ENCODE results near the gene KCNQ2. TPM values are rescaled to one million over a fixed set of nuclear protein-coding genes. Genes with fewer than 3 reads are reported as not detected.

Gene KCNQ2
- total and polyA plus RNA-seq, 4 donors = not detected

- TF ChIP-seq CTCF (IDR thresholded peaks at IDR 0.05; ENCODE audit: low read depth, low read length, missing input control) = no peak
- no peak for TF ChIP-seq HNF4A (conservative IDR thresholded peaks at IDR 0.05)
- TF ChIP-seq ATF3 (IDR thresholded peaks at IDR 0.05) = no peak
- no peak for TF ChIP-seq HNF4G (IDR thresholded peaks at IDR 0.05)
- TF ChIP-seq GABPA (IDR thresholded peaks at IDR 0.05 in 1 of 2, conservative IDR thresholded peaks at IDR 0.05 in 1 of 2) = no peak
- no peak for TF ChIP-seq JUND (IDR thresholded peaks at IDR 0.05)
- no peak for TF ChIP-seq ZBTB33 (IDR thresholded peaks at IDR 0.05)
- no peak for TF ChIP-seq RAD21 (IDR thresholded peaks at IDR 0.05)
- TF ChIP-seq YY1 (IDR thresholded peaks at IDR 0.05) = no peak
- Histone ChIP-seq H3K27ac (ENCODE audit: low read depth in 1 of 2, low read length in 2 of 2) (no peak overlapping the region), H3K27me3 (ENCODE audit: control insufficient read depth in 4 of 4, insufficient read depth in 4 of 4, low read length in 3 of 4) (peaks cover 0 to 9% (median under 1%) of the 10 kb centered on the region in 4 donors), H3K9me3 (ENCODE audit: control insufficient read depth in 4 of 4, low read length in 3 of 4) (no peaks in the 10 kb centered on the region), H3K4me3 (ENCODE audit: low read depth in 1 of 3, low read length in 3 of 3) (no peak overlapping the region), H3K9ac (ENCODE audit: low read depth in 1 of 2, low read length in 2 of 2) (no peak overlapping the region), H3K4me1 (ENCODE audit: control insufficient read depth in 4 of 4, insufficient read depth in 4 of 4, low read length in 3 of 4) (peaks cover 3 to 15% (median 7%) of the 10 kb centered on the region in 4 donors), H3K36me3 (ENCODE audit: control insufficient read depth in 4 of 4, insufficient read depth in 3 of 4, low read depth in 1 of 4, low read length in 3 of 4) (no peaks in the 10 kb centered on the region)
- no peak for DNase-seq (ENCODE audit: low spot score)
- WGBS = 64% methylated on average over 20 of the region's 20 CpGs
These were observed 24.9 kb upstream of the KCNQ2 start for GRCh38 chr20:63497138-63497945.

- WGBS = 53% methylated on average over 16 of the region's 16 CpGs
- DNase-seq (ENCODE audit: low spot score) = no peak
- no peaks in the 10 kb centered on the region for H3K36me3 ChIP-seq (ENCODE audit: control insufficient read depth in 4 of 4, insufficient read depth in 3 of 4, low read depth in 1 of 4, low read length in 3 of 4)
- H3K4me3 ChIP-seq (ENCODE audit: low read depth in 1 of 3, low read length in 3 of 3) = peak overlapping the region in 2 of 3 donors; percentile 24 to 41
- no peaks in the 10 kb centered on the region for H3K9me3 ChIP-seq (ENCODE audit: control insufficient read depth in 4 of 4, low read length in 3 of 4)
- no peak overlapping the region for H3K27ac ChIP-seq (ENCODE audit: low read depth in 1 of 2, low read length in 2 of 2)
- H3K27me3 ChIP-seq (ENCODE audit: control insufficient read depth in 4 of 4, insufficient read depth in 4 of 4, low read length in 3 of 4) = peaks cover 0 to 9% (median under 1%) of the 10 kb centered on the region in 4 donors
- peaks cover 3 to 15% (median 7%) of the 10 kb centered on the region in 4 donors for H3K4me1 ChIP-seq (ENCODE audit: control insufficient read depth in 4 of 4, insufficient read depth in 4 of 4, low read length in 3 of 4)
- TF ChIP-seq ATF3 (IDR thresholded peaks at IDR 0.05) = no peak
- TF ChIP-seq NR2F2 (IDR thresholded peaks at IDR 0.05) = no peak
- no peak for TF ChIP-seq FOXA1 (IDR thresholded peaks at IDR 0.05)
- TF ChIP-seq MAX (IDR thresholded peaks at IDR 0.05) = no peak
- TF ChIP-seq ZBTB33 (IDR thresholded peaks at IDR 0.05) = no peak
- TF ChIP-seq FOXA2 (IDR thresholded peaks at IDR 0.05) = no peak
- TF ChIP-seq SP1 (IDR thresholded peaks at IDR 0.05) = no peak
- TF ChIP-seq RXRA (IDR thresholded peaks at IDR 0.05) = no peak
- TF ChIP-seq TAF1 (conservative IDR thresholded peaks at IDR 0.05) = no peak
- no peak for TF ChIP-seq EGR1 (IDR thresholded peaks at IDR 0.05; ENCODE audit: low read depth in 2 of 2)
- TF ChIP-seq HNF4A (conservative IDR thresholded peaks at IDR 0.05) = no peak
- H3K9ac ChIP-seq (ENCODE audit: low read depth in 1 of 2, low read length in 2 of 2) = no peak overlapping the region
These were observed 24.2 kb upstream of the KCNQ2 start for GRCh38 chr20:63496596-63497120.
